A673 (cell line): ENCODE data around the gene SNX30. TPM values are rescaled to one million over a fixed set of nuclear protein-coding genes. Genes with fewer than 3 reads are reported as not detected.

Experiments
- BruUV-seq: library from RNA; stranded (reverse); fragments of 400-500 nt; replicated peaks from 2 replicates; lab custom pipeline; 2021; lab: Mats Ljungman, UMichigan
- CTCF ChIA-PET: fragments of 300-600 bp; sonication (Branson Sonifier 250); formaldehyde crosslinking; loops from one replicate; lab custom pipeline; 2022; ENCODE audit warnings: antibody characterized with exemption; lab: Charles Lee
- POLR2A ChIA-PET: fragments of 300-600 bp; sonication (Branson Sonifier 250); formaldehyde crosslinking; loops from one replicate; lab custom pipeline; 2022; ENCODE audit warnings: antibody characterized with exemption; ENCODE audit not compliant: low non-redundant PET; lab: Charles Lee
- DNase-seq: peaks from one replicate; pipeline ENCODE4 v3.0.0-alpha.2; 2015; ENCODE audit warnings: low spot score
- H3K27ac ChIP-seq: fragments of 200-600 bp; sonication (generic); 2 replicates; pipeline ENCODE4 v1.5.1; 2016; ENCODE audit warnings: mixed run types, low read depth, mild to moderate bottlenecking, mixed read lengths, antibody characterized with exemption, low read length; ENCODE audit not compliant: poor library complexity, severe bottlenecking
- H3K27me3 ChIP-seq: fragments of 200-600 bp; sonication (generic); replicated peaks from 2 replicates; pipeline ENCODE4 v1.6.1; 2017; ENCODE audit warnings: mixed run types, low read depth, mild to moderate bottlenecking, mixed read lengths, antibody characterized with exemption, low read length; ENCODE audit not compliant: insufficient read depth, poor library complexity
- H3K36me3 ChIP-seq: fragments of 200-600 bp; sonication (generic); 2 replicates; pipeline ENCODE4 v1.6.1; 2016; ENCODE audit warnings: mixed run types, mild to moderate bottlenecking, mixed read lengths, antibody characterized with exemption, low read length; ENCODE audit not compliant: insufficient read depth, poor library complexity, severe bottlenecking
- H3K4me1 ChIP-seq: fragments of 200-600 bp; sonication (generic); 2 replicates; pipeline ENCODE4 v1.6.1; 2017; ENCODE audit warnings: mixed run types, mild to moderate bottlenecking, mixed read lengths, antibody characterized with exemption, low read length; ENCODE audit not compliant: insufficient read depth, poor library complexity, severe bottlenecking
- H3K4me3 ChIP-seq: fragments of 200-600 bp; sonication (generic); 2 replicates; pipeline ENCODE4 v1.5.1; 2016; ENCODE audit warnings: low read depth, mixed run types, mild to moderate bottlenecking, mixed read lengths, low read length; ENCODE audit not compliant: poor library complexity, severe bottlenecking
- H3K9me3 ChIP-seq: fragments of 200-600 bp; sonication (generic); 2 replicates; pipeline ENCODE4 v1.6.1; 2016; ENCODE audit warnings: mixed run types, low read depth, mild to moderate bottlenecking, mixed read lengths, antibody characterized with exemption, low read length; ENCODE audit not compliant: poor library complexity, severe bottlenecking
- CTCF ChIP-seq: fragments of 300-800, 200-600 bp; sonication (generic); conservative IDR thresholded peaks from 2 replicates; pipeline ENCODE4 v1.5.1; 2017; ENCODE audit warnings: low read depth, mild to moderate bottlenecking, antibody characterized with exemption, low read length, moderate library complexity, mixed read lengths
- EZH2 ChIP-seq: fragments of 200-600 bp; sonication (generic); IDR thresholded peaks from 2 replicates; pipeline ENCODE4 v1.6.1; 2017; ENCODE audit warnings: borderline replicate concordance, low read depth, mild to moderate bottlenecking, mixed read lengths, antibody characterized with exemption, low read length; ENCODE audit not compliant: poor library complexity, severe bottlenecking
- intact Hi-C: fragments of 100-400 bp; cut with micrococcal nuclease; formaldehyde crosslinking; loops from one replicate; pipeline ENCODE4 v1.10.0; 2022; ENCODE audit not compliant: unreplicated experiment
- total RNA-seq: library from RNA; stranded (reverse); gene quantifications from 2 replicates; pipeline ENCODE4 v1.2.3, GENCODE V29; 2021

SNX30 gene
- total RNA-seq, 1 experiment from 2014 or later, result 6.1 TPM

GRCh38 chr9:112751056-112751795 lies 666 bp downstream of the SNX30 start:
- intact Hi-C loops, result no loop called here
- Histone ChIP-seq H3K27ac (peak overlapping the region; percentile 58), H3K4me1 (peaks cover 9% of the 10 kb centered on the region), H3K36me3 (no peaks in the 10 kb centered on the region), H3K27me3 (no peaks in the 10 kb centered on the region), H3K4me3 (peak overlapping the region; percentile 85), H3K9me3 (no peaks in the 10 kb centered on the region)
- POLR2A ChIA-PET, result no interaction called here
- CTCF ChIA-PET, result no interaction called here
- peak; percentile 37 for DNase-seq
- no TSS peak for BruUV-seq
- TF ChIP-seq CTCF, result no peak
- TF ChIP-seq EZH2, result no peak

- DNase-seq, result no peak
- Histone ChIP-seq H3K4me1 (peaks cover 9% of the 10 kb centered on the region), H3K36me3 (no peaks in the 10 kb centered on the region), H3K27me3 (no peaks in the 10 kb centered on the region), H3K4me3 (no peak overlapping the region), H3K27ac (no peak overlapping the region), H3K9me3 (no peaks in the 10 kb centered on the region)
- CTCF ChIA-PET, result no interaction called here
- POLR2A ChIA-PET, result no interaction called here
- TSS peak; percentile 19 for BruUV-seq
- no peak for TF ChIP-seq EZH2
- no peak for TF ChIP-seq CTCF
- intact Hi-C loops, result no loop called here
These were observed 2.0 kb downstream of the SNX30 start for GRCh38 chr9:112752334-112753125.

- Histone ChIP-seq H3K27me3 (no peaks in the 10 kb centered on the region), H3K36me3 (no peaks in the 10 kb centered on the region), H3K9me3 (no peaks in the 10 kb centered on the region), H3K4me3 (no peak overlapping the region), H3K4me1 (peaks cover 9% of the 10 kb centered on the region), H3K27ac (no peak overlapping the region)
- intact Hi-C loops, result no loop called here
- TF ChIP-seq CTCF (no peak), EZH2 (no peak)
- no peak for DNase-seq
- CTCF ChIA-PET, result no interaction called here
- BruUV-seq, result no TSS peak
- POLR2A ChIA-PET, result no interaction called here
These were observed 3.2 kb downstream of the SNX30 start for GRCh38 chr9:112753725-112754124.
